Caco-2 (cell line): Measurements from ENCODE around the gene ID3. TPM values are rescaled to one million over a fixed set of nuclear protein-coding genes. Genes with fewer than 3 reads are reported as not detected.

Experiments
- BruUV-seq: library from RNA; stranded (reverse); fragments of 400-500 nt; replicated peaks from 2 replicates; lab custom pipeline; 2021; lab: Mats Ljungman, UMichigan
- CTCF ChIA-PET: fragments of 300-600 bp; sonication (Branson Sonifier 250); formaldehyde crosslinking; loops from one replicate; lab custom pipeline; 2022; ENCODE audit warnings: antibody characterized with exemption; lab: Charles Lee
- POLR2A ChIA-PET: fragments of 300-600 bp; sonication (Branson Sonifier 250); formaldehyde crosslinking; loops from one replicate; lab custom pipeline; 2022; ENCODE audit warnings: antibody characterized with exemption; lab: Charles Lee
- DNase-seq, 2 experiments: peaks; one replicate each; pipeline versions ENCODE4 v3.0.0 to v3.0.0-alpha.2; 2020 to 2022
- H3K27me3 ChIP-seq: replicated peaks from 2 replicates; pipeline ENCODE4 v1.6.0; 2011; ENCODE audit warnings: low read length; ENCODE audit not compliant: control insufficient read depth, insufficient read depth
- H3K36me3 ChIP-seq: 2 replicates; pipeline ENCODE4 v1.5.1; 2011; ENCODE audit warnings: low read length; ENCODE audit not compliant: control insufficient read depth, insufficient read depth
- H3K4me1 ChIP-seq: fragments of 250-450 bp; sonication (Bioruptor Pico); 2 replicates; pipeline ENCODE4 v1.5.1; 2020; ENCODE audit warnings: mild to moderate bottlenecking
- H3K4me3 ChIP-seq: 2 replicates; pipeline ENCODE4 v1.5.1; 2011; ENCODE audit warnings: low read depth, mild to moderate bottlenecking, control low read depth, low read length
- H3K9me3 ChIP-seq: fragments of 250-450 bp; sonication (Bioruptor Pico); 2 replicates; pipeline ENCODE4 v1.5.1; 2020; ENCODE audit warnings: mild to moderate bottlenecking, moderate library complexity
- H3K27ac Mint-ChIP-seq: one replicate; pipeline ENCODE4 v1.8.0; 2022; ENCODE audit warnings: mixed read lengths; ENCODE audit not compliant: unreplicated experiment
- H3K27me3 Mint-ChIP-seq: one replicate; pipeline ENCODE4 v1.8.0; 2022; ENCODE audit warnings: mixed read lengths; ENCODE audit not compliant: insufficient read depth, unreplicated experiment
- H3K36me3 Mint-ChIP-seq: one replicate; pipeline ENCODE4 v1.8.0; 2022; ENCODE audit warnings: mild to moderate bottlenecking, mixed read lengths; ENCODE audit not compliant: insufficient read depth, unreplicated experiment
- H3K4me1 Mint-ChIP-seq: one replicate; pipeline ENCODE4 v1.8.0; 2022; ENCODE audit warnings: low read depth, mixed read lengths; ENCODE audit not compliant: unreplicated experiment
- H3K4me3 Mint-ChIP-seq: one replicate; pipeline ENCODE4 v1.8.0; 2022; ENCODE audit warnings: mild to moderate bottlenecking, moderate library complexity, mixed read lengths; ENCODE audit not compliant: unreplicated experiment
- H3K9me3 Mint-ChIP-seq: one replicate; pipeline ENCODE4 v1.8.0; 2022; ENCODE audit warnings: mixed read lengths; ENCODE audit not compliant: unreplicated experiment
- CTCF ChIP-seq, 2 experiments: fragments of 200-600 bp in 1 of 2; IDR thresholded peaks; 1 replicate in 1 of 2; 2 replicates in 1 of 2; pipeline versions ENCODE4 v1.5.1 to v1.8.0; 2011 to 2022; ENCODE audit warnings: antibody characterized with exemption in 1 of 2, control low read depth in 1 of 2, inconsistent platforms in 1 of 2, low read depth in 1 of 2, low read length in 1 of 2, mild to moderate bottlenecking in 1 of 2, moderate library complexity in 1 of 2; ENCODE audit not compliant: insufficient read depth in 1 of 2, severe bottlenecking in 1 of 2, unreplicated experiment in 1 of 2
- intact Hi-C: fragments of 100-400 bp; cut with micrococcal nuclease; formaldehyde crosslinking; loops from one replicate; pipeline ENCODE4 v1.10.0; 2022; ENCODE audit not compliant: unreplicated experiment
- total RNA-seq: library from RNA; stranded (reverse); gene quantifications from 2 replicates; pipeline ENCODE4 v1.2.3, GENCODE V29; 2022

The ID3 gene
- total RNA-seq, 1 experiment from 2014 or later = 13.7 TPM

- Mint-ChIP-seq H3K4me1 (peaks cover 23% of the 10 kb centered on the region), H3K27ac (no peak overlapping the region), H3K4me3 (no peak overlapping the region), H3K27me3 (no peaks in the 10 kb centered on the region), H3K9me3 (no peaks in the 10 kb centered on the region), H3K36me3 (peaks cover 13% of the 10 kb centered on the region)
- H3K9me3 ChIP-seq = no peaks in the 10 kb centered on the region
- H3K4me1 ChIP-seq = peaks cover 35% of the 10 kb centered on the region
- CTCF ChIA-PET = interaction anchor here (0.7 kb wide), 1 partner anchor 75 kb away, joined by 4 read pairs; no protein-coding TSS in a partner anchor
- intact Hi-C loops = no loop called here
- no peak for TF ChIP-seq CTCF (IDR thresholded peaks at IDR 0.05; ENCODE audit: insufficient read depth in 1 of 2, low read depth in 1 of 2, low read length in 1 of 2, severe bottlenecking in 1 of 2, unreplicated experiment in 1 of 2)
- H3K27me3 ChIP-seq = no peaks in the 10 kb centered on the region
- BruUV-seq = no TSS peak
- POLR2A ChIA-PET = no interaction called here
- no peak overlapping the region for H3K4me3 ChIP-seq
- H3K36me3 ChIP-seq = no peaks in the 10 kb centered on the region
- no peak for DNase-seq
These were observed 12.2 kb upstream of the ID3 start for GRCh38 chr1:23571465-23571864.

- Mint-ChIP-seq H3K4me1 (peaks cover 16% of the 10 kb centered on the region), H3K9me3 (no peaks in the 10 kb centered on the region), H3K27ac (no peak overlapping the region), H3K27me3 (no peaks in the 10 kb centered on the region), H3K36me3 (peaks cover 13% of the 10 kb centered on the region), H3K4me3 (no peak overlapping the region)
- no peaks in the 10 kb centered on the region for H3K9me3 ChIP-seq
- no peak for DNase-seq
- H3K27me3 ChIP-seq = no peaks in the 10 kb centered on the region
- ChIA-PET POLR2A (no interaction called here), CTCF (no interaction called here)
- intact Hi-C loops = no loop called here
- H3K36me3 ChIP-seq = no peaks in the 10 kb centered on the region
- no peak for TF ChIP-seq CTCF (IDR thresholded peaks at IDR 0.05; ENCODE audit: insufficient read depth in 1 of 2, low read depth in 1 of 2, low read length in 1 of 2, severe bottlenecking in 1 of 2, unreplicated experiment in 1 of 2)
- no peak overlapping the region for H3K4me3 ChIP-seq
- no TSS peak for BruUV-seq
- H3K4me1 ChIP-seq = peaks cover 22% of the 10 kb centered on the region
These were observed 10.8 kb upstream of the ID3 start for GRCh38 chr1:23570001-23570691.

GRCh38 chr1:23568608-23569383, 9.5 kb upstream of the ID3 start:
- intact Hi-C loops = no loop called here
- no peaks in the 10 kb centered on the region for H3K9me3 ChIP-seq
- H3K4me1 Mint-ChIP-seq = peaks cover 19% of the 10 kb centered on the region
- peaks cover 13% of the 10 kb centered on the region for H3K36me3 Mint-ChIP-seq
- no peak for TF ChIP-seq CTCF (IDR thresholded peaks at IDR 0.05; ENCODE audit: insufficient read depth in 1 of 2, low read depth in 1 of 2, low read length in 1 of 2, severe bottlenecking in 1 of 2, unreplicated experiment in 1 of 2)
- no peaks in the 10 kb centered on the region for H3K36me3 ChIP-seq
- no TSS peak for BruUV-seq
- H3K27me3 Mint-ChIP-seq = no peaks in the 10 kb centered on the region
- ChIA-PET POLR2A (interaction anchor here (1.0 kb wide), 1 partner anchor 9 kb away, joined by 6 read pairs; no protein-coding TSS in a partner anchor), CTCF (interaction anchor here (1.0 to 1.5 kb wide), 2 partner anchors 10 to 14 kb away, joined by 3 read pairs; no protein-coding TSS in a partner anchor)
- peak overlapping the region; percentile 48 for H3K4me3 ChIP-seq
- peak overlapping the region; percentile 97 for H3K27ac Mint-ChIP-seq
- no peaks in the 10 kb centered on the region for H3K9me3 Mint-ChIP-seq
- peak overlapping the region; percentile 93 for H3K4me3 Mint-ChIP-seq
- no peak for DNase-seq
- peaks cover 20% of the 10 kb centered on the region for H3K4me1 ChIP-seq
- H3K27me3 ChIP-seq = no peaks in the 10 kb centered on the region
